PC-9 (cell line): Measurements from ENCODE around the gene TMSB10.

Experiments used
- EZH2 ChIP-seq: fragments of 200-600 bp; sonication (generic); IDR thresholded peaks from 2 replicates; pipeline ENCODE4 v1.8.0; 2017; ENCODE audit warnings: antibody characterized with exemption, low read depth
- TF ChIP-seq, protein P1 (sequence below): fragments of 200-600 bp; sonication (generic); conservative IDR thresholded peaks from 2 replicates; pipeline ENCODE4 v1.6.1; 2017; ENCODE audit warnings: mixed run types, antibody characterized with exemption, mild to moderate bottlenecking, moderate library complexity

DNA sequence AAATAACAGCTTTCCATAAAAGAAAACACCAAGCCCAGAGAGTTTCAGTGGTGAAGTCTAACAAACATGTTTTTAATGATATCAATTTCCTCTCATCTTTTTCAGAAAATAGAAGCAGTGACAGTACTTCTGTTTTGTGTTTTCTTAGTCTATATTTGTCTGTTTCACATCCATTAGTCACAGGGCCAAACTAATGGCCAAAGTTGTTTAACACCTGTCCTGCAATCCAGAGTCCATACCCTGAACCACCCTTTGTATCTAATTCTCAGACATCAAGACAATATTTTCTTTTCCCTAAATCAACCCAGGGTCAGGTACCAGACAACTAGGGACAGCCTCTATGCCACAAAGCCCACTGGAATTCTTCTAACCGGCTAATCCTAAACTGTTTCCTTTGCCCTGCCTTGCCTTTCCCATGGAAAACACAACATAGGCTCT, 25.9 kb downstream of the TMSB10 start:
- TF ChIP-seq, protein P1, sequence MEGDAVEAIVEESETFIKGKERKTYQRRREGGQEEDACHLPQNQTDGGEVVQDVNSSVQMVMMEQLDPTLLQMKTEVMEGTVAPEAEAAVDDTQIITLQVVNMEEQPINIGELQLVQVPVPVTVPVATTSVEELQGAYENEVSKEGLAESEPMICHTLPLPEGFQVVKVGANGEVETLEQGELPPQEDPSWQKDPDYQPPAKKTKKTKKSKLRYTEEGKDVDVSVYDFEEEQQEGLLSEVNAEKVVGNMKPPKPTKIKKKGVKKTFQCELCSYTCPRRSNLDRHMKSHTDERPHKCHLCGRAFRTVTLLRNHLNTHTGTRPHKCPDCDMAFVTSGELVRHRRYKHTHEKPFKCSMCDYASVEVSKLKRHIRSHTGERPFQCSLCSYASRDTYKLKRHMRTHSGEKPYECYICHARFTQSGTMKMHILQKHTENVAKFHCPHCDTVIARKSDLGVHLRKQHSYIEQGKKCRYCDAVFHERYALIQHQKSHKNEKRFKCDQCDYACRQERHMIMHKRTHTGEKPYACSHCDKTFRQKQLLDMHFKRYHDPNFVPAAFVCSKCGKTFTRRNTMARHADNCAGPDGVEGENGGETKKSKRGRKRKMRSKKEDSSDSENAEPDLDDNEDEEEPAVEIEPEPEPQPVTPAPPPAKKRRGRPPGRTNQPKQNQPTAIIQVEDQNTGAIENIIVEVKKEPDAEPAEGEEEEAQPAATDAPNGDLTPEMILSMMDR, result no peak
- no peak for TF ChIP-seq EZH2
